CD4-positive, alpha-beta T cell treated with Interleukin-17A for 4 hours (primary cell): ENCODE measurements around the gene ELL2.

ENCODE experiments used
- DNase-seq: peaks from one replicate; pipeline ENCODE4 v3.0.0-alpha.2; 2020; ENCODE audit warnings: mixed read lengths

The ELL2 gene

GRCh38 chr5:95876782-95877181, 84.9 kb downstream of the ELL2 start:
- DNase-seq, result no peak

DNA sequence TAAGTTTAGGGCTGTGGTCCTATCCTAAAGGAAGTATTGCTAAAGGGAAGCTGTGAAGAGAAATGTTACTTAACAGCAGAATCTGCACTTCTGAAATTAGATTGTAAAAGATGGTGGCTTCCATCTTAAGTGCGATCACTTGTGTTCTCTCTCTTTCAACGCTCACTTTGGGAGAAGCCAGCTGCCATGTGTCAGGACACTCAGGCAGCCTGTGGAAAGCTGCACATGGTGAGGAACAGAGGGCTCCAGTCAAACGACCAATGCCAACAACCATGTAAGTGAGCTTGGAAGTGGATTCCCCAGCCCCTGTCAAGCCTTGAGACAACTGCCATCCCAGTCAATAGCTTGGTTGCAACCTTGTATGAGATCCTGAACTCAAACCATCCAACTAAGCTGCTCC, 87.4 kb downstream of the ELL2 start:
- DNase-seq, result no peak

- DNase-seq, result no peak
Observed at GRCh38 chr5:95873351-95873750, 88.3 kb downstream of the ELL2 start.

DNA sequence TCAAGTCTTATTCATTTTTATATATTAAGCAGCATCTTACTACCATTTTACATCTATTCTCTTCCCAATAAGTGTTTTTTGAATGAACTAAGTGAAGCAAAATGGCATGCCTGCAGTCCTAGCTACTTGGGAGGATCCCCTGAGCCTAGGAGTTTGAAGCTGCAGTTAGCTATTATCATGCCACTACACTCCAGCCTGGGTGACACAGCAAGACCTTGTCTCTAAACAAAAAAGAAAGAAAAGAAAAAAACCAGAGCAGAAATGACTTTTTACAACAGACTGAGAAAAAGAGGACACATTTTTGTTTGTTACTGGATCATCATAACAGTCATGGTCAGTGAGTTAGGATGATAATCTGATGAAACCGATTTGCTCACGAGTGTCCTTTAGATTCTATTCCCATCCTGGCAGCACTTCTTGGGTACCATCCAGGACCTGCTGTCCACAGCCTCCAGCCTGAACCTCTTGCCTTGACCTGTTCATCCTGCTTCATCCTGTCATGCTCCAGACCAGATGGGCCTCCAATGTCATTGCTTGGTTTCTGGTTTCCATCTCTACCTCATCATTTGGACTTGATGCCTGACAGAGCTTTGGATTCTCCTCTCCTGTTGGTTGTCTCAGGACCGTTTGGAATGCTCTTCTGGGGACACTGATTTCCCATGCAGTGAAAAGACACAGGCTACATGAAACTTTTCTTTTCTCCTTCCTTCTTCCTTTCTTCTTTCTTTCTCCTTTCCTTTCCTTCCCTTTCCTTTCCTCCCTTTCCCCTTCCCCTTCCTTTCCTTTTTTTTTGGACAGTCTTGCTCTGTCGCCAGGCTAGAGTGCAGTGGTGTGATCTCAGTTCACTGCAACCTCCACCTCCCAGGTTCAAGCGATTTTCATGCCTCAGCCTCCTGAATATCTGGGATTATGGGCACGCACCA, 89.0 kb downstream of the ELL2 start:
- no peak for DNase-seq

DNA sequence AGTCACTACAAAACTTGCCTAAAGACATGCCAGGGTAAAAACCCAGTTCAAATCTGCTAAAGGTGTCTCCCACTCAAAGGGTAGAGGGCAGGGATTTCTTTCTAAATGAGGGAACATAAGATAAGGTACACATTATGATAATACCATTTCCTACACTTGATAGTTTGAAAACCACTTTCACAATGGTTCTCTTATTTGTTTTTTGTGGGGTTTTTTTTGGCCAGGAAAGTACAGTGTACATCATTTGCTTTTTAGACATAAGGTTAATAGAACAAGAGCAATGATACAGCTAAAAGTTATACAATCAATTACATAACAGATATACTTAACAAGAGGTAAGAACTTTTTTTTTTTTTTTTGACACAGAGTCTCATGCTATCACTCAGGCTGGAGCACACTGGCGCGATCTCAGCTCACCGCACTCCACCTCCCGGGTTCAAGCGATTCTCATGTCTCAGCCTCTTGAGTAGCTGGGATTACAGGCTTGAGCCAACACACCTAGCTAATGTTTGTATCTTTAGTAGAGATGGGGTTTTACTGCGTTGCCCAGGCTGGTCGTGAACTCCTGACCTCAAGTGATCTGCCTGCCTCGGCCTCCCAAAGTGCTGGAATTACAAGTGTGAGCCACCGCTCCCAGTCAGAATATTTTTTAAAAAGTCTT, 90.4 kb downstream of the ELL2 start:
- DNase-seq, result no peak

DNA sequence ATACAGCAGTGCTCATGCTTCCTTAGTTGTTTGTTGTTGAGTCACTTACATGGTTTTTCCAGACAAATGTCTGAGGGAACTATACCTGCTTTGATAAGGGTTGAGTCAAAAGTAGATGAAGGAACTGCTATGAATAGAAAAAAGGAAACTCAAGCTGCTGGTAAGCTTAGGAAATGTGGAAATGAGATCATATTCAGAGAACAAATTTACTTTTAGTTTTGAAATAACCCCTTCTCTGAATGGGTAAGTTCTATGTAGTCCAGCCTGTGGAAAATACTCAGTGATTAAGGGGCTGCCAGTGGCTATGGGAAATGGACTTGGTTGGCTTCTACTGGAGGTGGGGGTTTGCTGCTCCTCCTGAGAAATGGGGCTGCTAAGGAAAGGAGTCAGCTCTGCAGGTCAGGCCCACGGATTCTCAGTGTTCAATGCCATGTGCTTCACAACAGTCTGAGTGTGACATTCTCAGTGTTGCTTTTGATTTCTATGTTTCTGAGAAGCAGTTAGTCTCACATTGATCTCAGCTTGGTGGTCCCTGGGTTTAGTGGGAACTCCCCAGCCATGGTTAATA, 91.5 kb downstream of the ELL2 start:
- no peak for DNase-seq

DNA sequence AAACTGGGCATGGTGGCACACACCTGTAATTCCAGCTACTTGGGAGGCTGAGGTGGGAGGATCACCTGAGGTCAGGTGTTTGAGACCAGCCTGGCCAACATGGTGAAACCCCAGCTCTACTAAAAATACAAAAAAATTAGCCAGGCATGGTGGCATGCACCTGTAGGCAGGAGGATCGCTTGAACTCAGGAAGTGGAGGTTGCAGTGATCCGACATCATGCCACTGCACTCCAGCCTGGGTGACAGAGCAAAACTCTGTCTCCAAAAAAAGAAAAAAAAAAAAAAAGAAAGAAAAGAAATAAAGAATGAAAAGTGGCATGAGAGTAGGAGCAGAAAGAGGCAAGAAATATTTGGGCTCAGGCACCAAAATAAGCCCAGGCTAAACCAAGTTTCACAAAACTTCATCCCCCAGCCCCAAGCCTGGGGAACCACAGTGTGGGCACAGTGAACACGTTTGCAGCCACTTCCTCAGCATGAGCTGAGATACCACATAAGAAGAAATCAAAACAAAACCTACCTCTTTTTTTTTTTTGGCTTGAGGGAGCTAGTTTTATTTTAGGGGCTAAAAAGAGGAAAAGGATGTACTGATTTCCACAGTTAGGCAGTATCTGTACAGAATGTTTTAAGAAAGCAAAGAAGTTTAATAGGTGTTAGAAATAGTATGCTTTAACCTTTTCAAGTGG, 92.3 kb downstream of the ELL2 start:
- DNase-seq, result peak; percentile 57

- no peak for DNase-seq
Observed at GRCh38 chr5:95868136-95868535, 93.5 kb downstream of the ELL2 start.

DNA sequence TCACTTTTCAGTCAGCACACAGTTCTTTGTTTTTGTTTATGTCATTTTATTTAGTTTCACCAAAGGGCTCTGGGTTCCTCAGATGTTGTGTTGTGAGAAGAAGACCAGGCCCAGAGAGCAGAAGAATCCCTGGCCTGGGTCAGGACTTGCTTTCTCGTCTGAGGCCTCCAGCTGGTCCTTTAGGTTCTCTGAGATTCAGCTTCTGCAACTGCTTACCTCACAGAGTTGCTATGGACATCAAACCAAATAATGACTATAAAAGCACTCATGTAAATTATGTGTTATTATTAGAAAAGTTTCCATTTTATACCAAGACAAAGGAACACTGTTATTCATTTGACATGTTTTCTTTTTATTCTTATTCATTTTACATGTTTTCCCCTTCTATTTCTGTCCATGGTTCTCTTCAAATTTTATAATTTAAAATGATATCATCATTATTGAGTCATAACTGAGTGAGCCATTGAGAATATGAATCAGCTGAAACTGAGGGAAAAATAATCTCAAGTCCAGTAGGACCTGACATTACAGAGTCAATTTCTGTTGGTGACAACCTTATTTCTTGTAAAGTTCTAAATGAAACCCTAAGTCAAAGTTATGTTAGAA, 95.1 kb downstream of the ELL2 start:
- no peak for DNase-seq

- DNase-seq, result no peak
Observed at GRCh38 chr5:95864944-95865504, 96.6 kb downstream of the ELL2 start.

DNA sequence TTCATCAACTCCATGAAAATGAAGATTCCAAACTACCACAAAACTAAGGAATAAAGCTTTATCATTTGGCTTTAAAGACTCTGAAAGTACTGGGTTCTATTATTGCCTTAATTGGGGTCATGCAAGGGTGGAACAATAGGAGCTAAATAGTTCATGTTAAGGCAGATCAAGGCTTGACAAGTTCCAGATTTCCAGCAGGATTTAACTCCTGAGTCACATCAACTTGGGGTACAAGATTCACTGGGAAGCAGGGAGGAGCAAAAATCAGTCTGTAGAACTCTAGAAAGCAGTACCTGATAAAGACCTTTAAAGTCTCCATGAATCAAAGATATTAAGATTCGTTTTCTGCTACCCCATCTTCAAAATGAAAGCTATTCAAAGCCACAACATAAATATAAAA, 97.2 kb downstream of the ELL2 start:
- DNase-seq, result no peak

DNA sequence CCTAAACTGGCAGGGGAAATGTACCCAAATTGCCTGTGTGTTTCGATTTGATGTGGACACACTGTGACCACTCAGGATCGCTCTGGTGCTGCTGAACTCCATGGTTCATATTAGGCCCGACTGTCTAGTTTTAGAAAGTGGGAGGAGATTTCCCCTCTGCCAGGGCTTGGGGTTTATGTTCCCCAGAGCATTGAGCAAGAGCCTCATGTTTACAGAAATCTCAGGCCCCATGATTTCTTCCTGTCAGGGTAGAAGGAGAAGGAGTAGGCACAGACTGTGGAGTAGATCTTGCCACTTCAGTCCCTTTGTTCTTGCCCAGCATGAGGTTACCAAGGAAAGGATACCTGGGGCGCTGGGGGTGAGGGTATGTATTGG, 98.3 kb downstream of the ELL2 start:
- no peak for DNase-seq

DNA sequence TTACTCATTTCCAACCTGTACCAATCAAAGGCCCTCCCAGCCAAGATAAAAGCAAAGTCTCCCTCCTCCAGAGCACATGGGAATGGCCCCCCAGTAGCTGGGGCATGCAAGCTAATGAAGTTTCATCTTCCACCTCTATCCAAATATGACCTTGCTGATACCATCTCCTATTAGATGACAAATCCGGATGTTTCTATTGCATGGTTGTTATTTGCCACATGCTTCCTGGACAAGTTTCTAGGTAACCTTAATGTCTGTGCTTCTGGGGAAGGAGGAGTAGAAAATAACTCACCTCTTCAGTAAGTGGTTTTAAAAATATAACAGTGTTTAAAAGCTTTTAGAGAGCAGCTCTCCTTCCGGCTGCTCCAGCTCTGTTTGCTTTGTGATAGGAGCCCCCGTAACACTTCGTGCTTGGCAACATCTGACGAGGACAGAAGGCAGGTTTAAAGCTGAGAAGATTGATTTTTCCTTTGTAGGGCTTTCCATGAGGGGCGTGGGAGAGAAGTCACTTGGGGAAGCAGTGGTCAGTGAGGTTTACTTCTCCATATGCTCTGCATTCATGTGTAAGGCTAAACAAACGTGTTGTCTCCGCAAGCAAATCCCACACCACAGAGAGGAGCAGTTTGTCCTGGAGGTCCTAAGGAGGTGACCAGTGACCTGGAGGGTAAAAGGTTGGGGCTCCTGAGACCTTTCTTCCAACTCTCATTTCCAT, 98.8 kb downstream of the ELL2 start:
- no peak for DNase-seq

DNA sequence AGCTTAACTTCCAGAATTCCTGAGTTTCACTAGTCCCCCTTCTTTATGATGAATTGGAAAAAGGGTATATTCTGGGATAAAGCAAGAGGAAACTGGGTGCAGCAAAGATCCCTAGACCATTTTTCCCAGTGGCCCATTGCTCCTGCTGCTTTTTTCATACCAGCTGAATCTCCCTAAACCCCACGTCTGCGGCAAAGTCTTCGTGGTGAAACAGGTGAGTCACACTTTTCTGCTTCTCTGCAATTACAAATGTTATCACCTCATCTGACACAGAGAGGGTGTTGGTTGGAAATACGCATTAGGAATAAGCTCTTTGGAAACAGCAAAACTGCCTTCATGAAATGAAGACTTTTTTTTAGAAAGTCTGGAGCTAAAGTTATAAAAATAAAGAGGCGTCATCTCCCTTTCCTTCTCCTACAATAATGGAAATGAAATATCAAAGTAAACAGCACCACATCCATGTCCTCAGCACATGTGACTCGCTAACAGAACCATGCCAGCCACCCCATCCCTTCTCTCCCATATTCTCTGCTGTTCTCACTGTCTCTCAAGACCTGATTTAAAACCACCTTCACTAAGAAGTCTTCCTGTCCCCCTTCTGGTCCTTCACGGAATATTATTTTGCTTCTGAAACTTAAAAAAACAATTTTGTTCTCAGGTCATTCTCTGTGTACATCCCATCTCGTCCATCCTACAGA, 99.6 kb downstream of the ELL2 start:
- DNase-seq, result peak; percentile 42

DNA sequence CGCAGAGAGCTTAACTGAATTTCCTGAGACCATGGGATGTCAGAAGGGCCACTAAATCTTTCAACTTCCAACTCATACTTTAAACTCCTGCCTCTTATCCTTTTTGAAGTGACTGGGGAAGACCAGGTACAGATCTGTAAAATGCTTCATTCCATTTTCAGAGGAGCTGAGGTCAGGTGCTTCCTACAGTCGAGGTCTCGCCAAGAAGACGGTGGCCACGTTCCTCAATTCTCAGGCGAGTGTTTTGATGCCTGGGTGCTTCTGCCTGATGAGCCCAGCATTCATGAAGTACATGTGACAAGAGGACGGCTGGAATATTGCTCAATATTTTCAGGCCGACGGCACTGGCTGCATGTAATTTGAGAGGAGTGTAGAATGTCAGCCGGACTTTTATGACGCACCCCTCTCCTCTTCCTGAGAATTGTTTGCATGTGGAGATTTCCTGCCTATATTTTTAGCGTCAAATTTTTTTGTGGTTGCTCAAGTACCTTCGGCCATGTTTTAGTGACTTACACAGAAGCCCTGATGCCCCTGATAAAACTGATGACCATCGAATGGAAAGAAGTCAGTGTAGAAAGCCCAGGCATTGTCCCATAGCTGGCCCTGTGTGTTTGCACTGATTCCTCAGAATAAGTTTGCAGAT, 100.3 kb downstream of the ELL2 start:
- no peak for DNase-seq

- no peak for DNase-seq
Observed at GRCh38 chr5:95859661-95860060, 102.0 kb downstream of the ELL2 start.

- peak; percentile 94 for DNase-seq
Observed at GRCh38 chr5:95858661-95859595, 102.7 kb downstream of the ELL2 start.

- no peak for DNase-seq
Observed at GRCh38 chr5:95858023-95858461, 103.6 kb downstream of the ELL2 start.

GRCh38 chr5:95857185-95857945, 104.3 kb downstream of the ELL2 start:
- DNase-seq, result no peak
